Endothelial cell of umbilical vein (primary cell): Measurements from ENCODE around the gene ACTL10.

Experiments used
- POLR2A ChIP-seq: IDR thresholded peaks from 2 replicates; pipeline ENCODE4 v1.6.1; 2012; ENCODE audit warnings: low read depth, mild to moderate bottlenecking, control low read depth, low read length
- TF ChIP-seq, protein P1 (sequence below), 2 donors: IDR thresholded peaks; 1 replicate in 1 of 2; 2 replicates in 1 of 2; pipeline ENCODE4 v1.5.1; 2011; ENCODE audit warnings: low read length in 2 of 2, mild to moderate bottlenecking in 2 of 2, moderate library complexity in 2 of 2, control low read depth in 1 of 2, inconsistent platforms in 1 of 2, low read depth in 1 of 2; ENCODE audit not compliant: insufficient read depth in 1 of 2; ENCODE audit errors: extremely low read depth in 1 of 2

DNA sequence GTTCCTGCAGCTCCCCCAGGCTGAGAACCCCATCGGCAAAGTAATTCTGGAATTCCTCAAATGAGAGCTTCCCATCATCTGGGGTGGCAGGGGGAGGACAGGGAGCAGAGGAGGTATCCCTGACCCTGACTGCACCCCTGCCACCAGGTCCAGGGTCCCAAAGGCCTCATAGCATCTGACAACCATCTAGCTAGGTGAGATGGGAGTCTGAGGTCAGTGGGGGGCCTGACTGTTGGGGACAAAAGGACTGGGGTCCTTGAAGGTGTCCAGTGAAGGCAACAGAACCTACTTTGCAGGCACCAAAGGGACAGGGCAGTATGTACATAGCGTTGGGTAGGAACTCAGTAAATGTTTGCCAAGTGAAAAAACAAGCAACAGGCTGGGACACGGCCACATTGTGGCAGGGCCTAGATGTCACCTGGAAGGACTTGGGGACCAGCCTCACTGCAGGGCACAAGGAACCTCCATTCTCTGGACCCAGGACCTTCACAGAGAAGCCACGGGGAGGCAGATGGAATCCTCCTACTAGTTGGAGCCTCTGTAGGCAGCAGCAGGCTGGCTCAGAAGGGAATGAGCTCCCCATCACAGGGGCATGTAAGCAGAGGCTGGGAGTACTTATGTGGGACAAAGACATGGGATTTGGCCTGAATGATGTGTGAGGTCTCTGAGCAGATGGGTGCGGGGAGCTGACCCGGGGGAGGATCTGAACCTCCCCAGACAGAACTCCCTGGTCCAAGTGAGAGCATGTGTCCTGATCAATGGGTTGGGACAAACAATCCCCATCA lies 4.2 kb downstream of the ACTL10 start:
- no peak for TF ChIP-seq POLR2A
- TF ChIP-seq, protein P1, sequence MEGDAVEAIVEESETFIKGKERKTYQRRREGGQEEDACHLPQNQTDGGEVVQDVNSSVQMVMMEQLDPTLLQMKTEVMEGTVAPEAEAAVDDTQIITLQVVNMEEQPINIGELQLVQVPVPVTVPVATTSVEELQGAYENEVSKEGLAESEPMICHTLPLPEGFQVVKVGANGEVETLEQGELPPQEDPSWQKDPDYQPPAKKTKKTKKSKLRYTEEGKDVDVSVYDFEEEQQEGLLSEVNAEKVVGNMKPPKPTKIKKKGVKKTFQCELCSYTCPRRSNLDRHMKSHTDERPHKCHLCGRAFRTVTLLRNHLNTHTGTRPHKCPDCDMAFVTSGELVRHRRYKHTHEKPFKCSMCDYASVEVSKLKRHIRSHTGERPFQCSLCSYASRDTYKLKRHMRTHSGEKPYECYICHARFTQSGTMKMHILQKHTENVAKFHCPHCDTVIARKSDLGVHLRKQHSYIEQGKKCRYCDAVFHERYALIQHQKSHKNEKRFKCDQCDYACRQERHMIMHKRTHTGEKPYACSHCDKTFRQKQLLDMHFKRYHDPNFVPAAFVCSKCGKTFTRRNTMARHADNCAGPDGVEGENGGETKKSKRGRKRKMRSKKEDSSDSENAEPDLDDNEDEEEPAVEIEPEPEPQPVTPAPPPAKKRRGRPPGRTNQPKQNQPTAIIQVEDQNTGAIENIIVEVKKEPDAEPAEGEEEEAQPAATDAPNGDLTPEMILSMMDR (IDR thresholded peaks at IDR 0.05; ENCODE audit: extremely low read depth in 1 of 2, insufficient read depth in 1 of 2, low read depth in 1 of 2, low read length in 2 of 2) = no peak
